ENCODE measurements around the gene PIP5K1C.

DNA sequence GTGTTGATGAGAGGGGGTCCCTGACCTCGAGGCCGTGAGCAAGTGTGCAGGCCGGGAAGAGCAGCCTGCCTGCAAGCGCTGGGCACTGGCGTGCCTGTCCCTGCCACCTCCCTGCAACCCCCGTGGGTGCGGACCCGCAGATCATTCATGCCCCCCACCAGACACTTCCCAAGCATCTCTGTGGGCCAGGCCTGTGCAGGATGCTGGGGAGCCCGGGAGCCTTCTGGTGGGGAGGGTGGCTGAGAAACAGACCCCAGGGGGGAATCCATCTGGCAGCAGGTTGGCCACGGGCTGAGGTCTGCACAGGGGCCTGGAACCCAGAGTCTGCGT is 55.2 kb downstream of the PIP5K1C start:
- TF ChIP-seq, protein P1, sequence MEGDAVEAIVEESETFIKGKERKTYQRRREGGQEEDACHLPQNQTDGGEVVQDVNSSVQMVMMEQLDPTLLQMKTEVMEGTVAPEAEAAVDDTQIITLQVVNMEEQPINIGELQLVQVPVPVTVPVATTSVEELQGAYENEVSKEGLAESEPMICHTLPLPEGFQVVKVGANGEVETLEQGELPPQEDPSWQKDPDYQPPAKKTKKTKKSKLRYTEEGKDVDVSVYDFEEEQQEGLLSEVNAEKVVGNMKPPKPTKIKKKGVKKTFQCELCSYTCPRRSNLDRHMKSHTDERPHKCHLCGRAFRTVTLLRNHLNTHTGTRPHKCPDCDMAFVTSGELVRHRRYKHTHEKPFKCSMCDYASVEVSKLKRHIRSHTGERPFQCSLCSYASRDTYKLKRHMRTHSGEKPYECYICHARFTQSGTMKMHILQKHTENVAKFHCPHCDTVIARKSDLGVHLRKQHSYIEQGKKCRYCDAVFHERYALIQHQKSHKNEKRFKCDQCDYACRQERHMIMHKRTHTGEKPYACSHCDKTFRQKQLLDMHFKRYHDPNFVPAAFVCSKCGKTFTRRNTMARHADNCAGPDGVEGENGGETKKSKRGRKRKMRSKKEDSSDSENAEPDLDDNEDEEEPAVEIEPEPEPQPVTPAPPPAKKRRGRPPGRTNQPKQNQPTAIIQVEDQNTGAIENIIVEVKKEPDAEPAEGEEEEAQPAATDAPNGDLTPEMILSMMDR (optimal IDR thresholded peaks at IDR 0.05 in 1 of 3, IDR thresholded peaks at IDR 0.05 in 1 of 3, conservative IDR thresholded peaks at IDR 0.05 in 1 of 3; ENCODE audit: extremely low read depth in 1 of 3, insufficient read depth in 2 of 3, low read length in 3 of 3) = no peak
- no peak for TF ChIP-seq EZH2 (IDR thresholded peaks at IDR 0.05; ENCODE audit: low read length)

All from keratinocyte (primary cell).